ENCODE data around the gene ZNRF3.
A peak's percentile ranks its signal among the peaks of the same experiment; 100 is the strongest.

Gene ZNRF3

DNA sequence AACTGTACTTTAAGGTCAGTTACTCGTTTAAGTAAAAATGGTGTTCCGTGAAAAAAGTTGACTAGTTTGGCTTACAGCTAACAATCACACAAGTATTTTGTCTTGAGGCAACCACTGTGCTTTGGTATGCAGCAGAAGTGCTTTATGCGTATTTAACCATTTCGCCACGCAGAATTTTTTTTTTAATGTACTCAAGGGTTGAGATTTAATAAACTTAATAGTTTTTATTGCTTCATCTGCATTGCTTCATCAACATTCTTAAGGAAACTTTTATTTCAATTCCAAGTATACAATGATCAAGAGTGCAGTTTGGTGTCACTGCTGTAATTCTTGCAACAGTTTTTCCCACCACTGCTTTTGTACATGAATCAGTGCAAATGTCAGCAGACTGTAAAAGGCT is 66.4 kb downstream of the ZNRF3 start:
- DNase-seq = no peak
- intact Hi-C loops (cut with DNase I) = no loop called here

DNA sequence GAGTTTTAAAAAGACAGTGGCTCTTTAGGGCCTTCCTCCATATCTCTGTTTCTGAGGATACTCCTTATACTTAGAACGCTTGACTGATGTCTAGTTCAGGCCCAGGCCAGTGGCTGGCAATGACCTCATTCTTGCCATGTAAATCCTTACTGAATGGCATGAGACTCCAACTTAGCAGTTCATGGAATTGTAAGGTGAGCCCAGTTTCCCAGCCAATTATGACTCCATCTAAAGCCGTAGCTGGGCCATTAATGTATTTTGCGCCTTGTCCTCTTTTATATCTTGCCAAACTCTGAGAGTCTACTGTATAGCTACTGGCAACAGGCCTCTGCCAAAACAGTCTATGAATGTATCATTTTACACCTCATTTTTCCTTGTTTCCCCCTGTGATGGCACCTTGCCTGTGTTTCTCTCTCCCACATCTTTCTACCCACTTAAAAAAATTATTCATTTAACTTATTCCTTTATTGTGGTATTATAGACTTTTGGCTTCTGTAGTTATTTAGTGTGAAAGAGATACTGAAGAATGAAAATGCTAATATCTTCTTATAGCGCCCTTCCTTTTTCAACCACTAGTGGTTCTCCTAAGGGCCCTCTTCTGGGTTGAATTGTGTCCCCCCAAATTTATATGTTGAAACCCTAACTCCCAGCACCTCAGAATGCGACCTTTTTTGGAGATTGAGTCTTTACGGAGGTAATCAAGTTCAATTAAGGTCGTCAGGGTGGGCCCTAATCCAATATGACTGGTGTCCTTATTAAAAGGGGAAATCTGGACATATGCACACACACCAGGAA is 67.4 kb downstream of the ZNRF3 start:
- intact Hi-C loops (cut with DNase I) = no loop called here
- no peak for DNase-seq

DNA sequence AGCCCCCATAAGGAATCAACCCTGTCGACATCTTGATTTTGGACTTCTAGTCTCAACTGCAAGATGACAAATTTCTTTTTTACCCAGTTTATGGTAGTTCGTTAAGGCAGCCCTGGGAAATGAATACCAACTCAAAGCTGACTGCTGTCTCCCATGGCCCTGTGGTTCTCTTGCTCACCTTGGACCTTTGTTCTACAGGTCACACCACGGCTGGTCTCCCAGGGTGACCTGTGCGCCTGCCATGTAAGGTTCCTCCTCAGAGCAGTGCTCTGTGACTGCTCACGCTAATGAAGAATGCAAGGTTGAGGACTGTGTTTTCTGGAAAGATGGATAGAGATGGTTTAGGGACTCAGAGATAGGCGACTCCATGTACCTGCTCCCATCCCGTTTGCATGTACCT is 68.2 kb downstream of the ZNRF3 start:
- intact Hi-C loops (cut with DNase I) = no loop called here
- no peak for DNase-seq

DNA sequence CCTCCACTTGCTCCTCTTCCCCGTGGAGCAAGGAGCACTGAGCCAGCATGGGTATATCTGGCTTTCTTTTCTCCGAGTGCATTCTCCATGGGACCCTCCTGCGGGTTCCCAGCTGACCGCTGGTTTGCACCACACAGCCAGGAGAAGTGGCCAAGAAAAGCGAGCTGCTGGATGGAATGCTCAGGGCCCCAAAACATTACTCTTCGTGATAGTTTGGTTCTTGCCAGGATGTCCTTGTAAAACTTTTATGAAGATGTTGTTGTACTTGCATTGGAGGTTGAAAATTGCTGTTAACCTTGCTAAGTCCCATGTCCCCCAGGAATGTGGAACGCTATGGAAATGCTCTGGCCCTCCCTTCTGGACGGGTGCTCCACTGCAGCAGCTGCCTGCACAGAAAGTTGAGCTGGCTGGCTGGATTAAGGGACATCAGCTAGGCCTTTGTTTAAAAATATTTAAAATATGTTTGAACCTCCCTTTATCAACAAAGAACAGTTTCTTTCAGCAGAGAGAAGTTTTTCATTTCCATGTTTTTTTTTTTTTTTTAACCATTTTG is 68.7 kb downstream of the ZNRF3 start:
- DNase-seq = no peak
- intact Hi-C loops (cut with DNase I) = no loop called here

DNA sequence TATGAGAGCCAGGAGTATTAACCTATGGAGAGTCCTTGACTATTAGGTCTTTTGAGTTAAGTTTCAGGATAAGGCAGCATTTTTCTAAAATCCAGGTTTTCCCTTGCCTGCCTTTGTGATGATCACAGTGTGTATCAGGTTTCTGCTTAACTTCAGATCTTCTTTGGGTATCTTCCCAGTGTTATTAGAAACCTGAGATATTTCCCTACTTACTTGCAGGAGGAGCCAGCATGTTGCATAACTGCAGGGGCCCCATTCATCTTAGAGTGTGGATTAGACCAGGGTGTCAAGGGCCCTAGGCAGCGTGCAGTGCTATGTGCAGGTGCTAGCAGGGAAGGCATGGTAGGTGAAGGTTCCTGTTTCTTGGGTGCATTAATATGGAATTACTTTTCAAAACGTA is 69.5 kb downstream of the ZNRF3 start:
- intact Hi-C loops (cut with DNase I) = no loop called here
- DNase-seq = no peak

DNA sequence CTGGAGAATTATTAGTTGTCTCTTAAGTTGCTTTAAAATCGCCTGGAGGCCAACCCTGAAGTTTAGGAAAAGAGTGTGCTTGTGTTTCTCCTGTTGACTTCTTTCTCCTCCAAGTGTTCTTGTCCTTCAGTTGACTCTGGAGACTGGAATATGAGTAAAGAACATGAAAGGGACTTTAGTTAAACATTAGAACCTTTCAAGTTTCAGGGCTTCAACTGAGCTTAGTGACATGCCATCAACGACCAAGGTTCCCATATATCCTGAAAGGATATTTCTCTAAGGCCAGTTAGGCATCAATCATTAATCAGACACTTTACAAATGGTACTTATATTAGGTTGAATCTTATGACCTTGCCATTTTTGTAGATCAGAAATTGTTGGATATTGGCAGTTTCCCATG is 70.0 kb downstream of the ZNRF3 start:
- intact Hi-C loops (cut with DNase I) = no loop called here

DNA sequence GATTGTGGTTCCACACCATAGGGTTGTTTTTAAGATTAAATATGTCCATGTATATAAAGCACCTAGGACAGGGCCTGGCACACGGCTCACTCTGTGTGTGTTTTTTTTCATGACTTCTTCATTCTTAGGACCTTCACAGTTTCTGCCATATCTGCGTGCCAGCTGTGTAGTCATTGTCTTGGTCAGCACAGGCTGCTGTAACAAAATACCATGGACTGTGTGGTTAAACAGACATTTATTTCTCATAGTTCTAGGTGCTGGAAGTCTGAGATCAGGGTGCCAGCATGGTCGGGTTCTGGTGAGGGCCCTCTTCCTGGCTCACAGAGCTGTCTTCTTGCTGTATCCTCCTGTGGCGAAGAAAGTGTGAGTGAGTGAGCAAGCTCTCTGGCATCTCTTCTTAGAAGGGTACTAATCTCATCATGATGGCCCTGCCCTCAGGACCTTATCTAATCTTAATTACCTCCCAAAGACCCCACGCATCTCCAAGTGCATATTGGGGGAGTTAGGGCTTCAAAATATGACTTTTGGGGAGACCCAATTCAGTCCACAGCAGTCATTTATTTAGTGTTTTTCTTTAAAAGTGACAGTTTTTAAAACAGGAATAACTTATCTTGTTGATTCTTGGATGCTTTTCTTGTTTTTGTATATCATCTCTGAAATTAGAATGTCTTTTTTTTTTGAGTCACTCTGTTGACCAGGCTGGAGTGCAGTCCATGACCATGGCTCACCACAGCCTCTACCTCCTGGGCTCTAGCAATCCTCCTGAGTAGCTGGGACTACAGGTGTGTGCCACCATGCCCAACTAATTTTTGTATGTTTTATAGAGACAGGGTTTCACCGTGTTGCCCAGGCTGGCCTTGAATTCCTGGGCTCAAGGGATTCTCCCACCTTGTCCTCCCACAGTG is 70.9 kb downstream of the ZNRF3 start:
- intact Hi-C loops (cut with DNase I) = no loop called here
- no peak for DNase-seq

More for the DNA sequence above, 70.0 kb downstream of the ZNRF3 start:
- no peak for DNase-seq

DNA sequence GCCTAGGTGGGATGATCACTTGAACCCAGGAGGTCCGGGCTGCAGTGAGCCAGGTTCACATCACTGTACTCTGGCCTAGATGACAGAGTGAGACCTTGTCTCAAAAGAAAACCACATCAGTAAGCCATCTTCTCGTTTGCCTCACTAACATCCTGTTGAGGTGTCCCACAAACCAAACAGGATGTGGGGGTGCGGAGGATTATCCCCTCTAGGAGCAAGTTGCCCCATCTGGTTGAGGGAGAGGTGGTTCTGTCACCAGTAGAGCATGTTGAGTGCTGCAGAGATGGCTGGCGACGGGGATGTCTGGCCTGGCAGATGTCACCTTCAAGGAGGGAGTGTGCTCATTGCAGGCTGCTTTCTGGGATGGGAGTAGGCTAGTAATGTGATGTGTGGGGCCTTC is 72.4 kb downstream of the ZNRF3 start:
- no peak for DNase-seq
- intact Hi-C loops (cut with DNase I) = no loop called here

DNA sequence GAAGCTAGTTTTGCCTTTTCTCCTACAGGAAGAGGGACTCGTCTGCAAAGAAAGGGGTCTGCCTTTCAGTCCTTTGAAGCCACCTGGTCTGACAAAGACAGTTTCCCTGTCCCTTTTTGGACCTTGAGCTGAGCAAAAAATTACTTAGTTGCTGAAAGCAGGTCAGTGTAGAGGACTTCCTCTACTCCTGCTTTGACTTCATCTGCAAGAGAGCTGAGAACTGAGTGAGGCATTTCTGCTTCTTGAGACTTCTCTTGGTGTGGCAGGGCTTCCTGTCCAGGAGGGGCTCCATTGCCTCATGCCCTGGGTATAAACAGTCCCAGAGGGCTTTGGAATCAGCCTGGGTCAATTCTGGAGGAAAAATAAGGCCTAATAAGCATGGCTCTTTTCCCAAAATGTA is 73.1 kb downstream of the ZNRF3 start:
- intact Hi-C loops (cut with DNase I) = no loop called here
- no peak for DNase-seq

DNA sequence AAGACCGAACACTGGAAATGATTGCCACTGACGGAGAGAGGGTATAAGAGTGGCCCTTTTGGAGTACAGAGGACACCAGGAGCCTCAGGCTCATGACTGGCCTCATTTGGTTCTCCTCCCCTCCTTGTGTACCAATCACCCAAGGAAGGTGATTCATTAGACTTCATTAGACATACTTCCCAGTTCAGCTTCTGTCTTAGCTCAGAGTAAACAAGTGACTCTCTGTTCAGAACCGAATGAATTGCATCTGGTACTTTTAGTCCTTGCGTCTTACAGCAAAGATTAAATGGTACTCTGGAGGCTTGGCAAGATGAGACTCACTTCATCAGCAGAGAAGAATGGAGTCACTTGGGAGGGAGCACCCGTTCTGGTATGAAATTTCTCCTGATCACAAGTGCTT is 75.2 kb downstream of the ZNRF3 start:
- no peak for DNase-seq
- intact Hi-C loops (cut with DNase I) = no loop called here

DNA sequence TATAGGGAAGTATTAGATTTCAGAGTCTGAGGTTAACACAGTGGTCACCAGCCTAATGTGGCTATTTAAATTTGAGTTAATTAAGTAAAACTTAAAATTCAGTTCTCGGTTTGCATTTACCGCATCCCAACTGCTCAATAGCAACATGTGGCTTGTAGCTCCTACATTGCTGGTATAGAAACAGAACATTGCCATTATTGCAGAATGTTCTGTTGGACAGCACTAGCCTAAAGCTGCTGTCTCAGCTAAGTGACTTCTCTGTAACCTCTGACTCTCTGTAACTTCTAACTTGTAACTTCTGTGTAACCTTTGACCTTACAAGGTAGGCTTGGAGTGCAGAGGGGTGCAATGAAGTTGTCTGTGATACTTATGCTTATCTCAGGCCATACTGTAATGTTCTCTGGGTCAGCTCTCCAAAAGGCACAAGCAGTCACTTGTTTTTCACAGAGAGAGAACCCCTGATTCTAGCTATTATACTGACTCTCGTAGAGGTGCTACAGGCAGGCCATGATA is 78.7 kb downstream of the ZNRF3 start:
- intact Hi-C loops (cut with DNase I) = loop anchor here (10.0 kb wide), 1 partner anchor 617 kb away; no protein-coding TSS in a partner anchor
- no peak for DNase-seq

DNA sequence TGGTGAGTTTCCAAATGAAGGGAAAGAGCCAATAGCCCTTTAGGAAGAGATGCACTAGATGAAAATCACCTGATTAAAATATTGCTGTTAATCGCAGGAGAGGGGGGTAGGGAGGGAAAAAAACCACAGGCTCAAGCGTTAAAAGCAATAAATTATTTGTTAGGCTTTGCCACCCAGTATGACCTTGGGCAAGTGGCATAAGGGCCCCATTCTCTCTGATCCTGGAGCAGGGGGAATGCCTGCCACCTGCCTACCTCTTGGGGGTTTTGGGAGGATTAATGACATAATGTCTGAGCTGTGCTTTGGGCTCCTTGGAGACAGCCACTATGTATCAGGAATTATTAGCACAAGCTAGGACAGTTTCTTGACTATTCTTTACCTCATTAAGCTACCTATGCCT is 80.0 kb downstream of the ZNRF3 start:
- intact Hi-C loops (cut with DNase I) = loop anchor here (10.0 kb wide), 1 partner anchor 619 kb away; no protein-coding TSS in a partner anchor
- DNase-seq = no peak

DNA sequence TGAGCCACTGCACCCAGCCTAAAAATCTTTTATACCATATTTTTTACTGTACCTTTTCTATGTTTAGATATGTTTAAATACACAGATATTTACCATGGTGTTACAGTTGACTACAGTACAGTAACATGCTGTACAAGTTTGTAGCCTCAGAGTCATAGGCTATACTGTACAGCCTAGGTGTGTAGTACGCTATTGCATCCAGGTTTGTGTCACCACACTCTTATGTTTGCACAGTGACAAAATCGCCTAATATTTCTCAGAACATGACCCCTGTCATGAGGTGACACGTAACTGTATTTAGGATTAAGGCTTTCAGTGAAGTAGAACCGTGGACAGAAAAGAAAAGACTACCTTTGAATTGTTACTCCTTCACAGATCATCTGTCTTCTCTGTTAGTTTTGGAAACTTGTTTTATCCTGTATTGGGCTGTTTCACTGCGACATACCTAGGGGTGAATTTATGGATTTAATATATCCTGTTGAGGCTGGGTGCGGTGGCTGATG is 83.8 kb downstream of the ZNRF3 start:
- intact Hi-C loops (cut with DNase I) = loop anchor here (10.0 kb wide), 1 partner anchor 622 kb away; no protein-coding TSS in a partner anchor
- DNase-seq = no peak

DNA sequence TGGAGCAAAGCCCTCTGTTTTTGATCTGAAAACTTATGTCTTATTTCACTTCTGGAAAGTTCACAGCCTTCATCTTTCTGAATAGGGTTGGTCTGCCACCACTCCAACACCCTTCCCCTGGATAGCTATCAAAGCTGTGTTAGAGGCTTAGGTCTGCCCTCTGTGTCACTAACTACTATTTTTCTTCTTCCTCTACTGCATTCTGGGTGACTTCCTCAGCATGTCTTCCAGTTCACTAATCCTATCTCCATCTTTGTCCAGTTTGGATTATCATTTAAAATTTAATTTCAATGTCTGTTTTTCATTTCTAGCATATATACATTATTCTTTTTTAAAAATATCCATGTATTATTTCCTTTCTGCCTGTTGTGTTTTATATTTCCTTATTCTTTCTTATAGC is 84.6 kb downstream of the ZNRF3 start:
- intact Hi-C loops (cut with DNase I) = loop anchor here (10.0 kb wide), 1 partner anchor 623 kb away; no protein-coding TSS in a partner anchor

DNA sequence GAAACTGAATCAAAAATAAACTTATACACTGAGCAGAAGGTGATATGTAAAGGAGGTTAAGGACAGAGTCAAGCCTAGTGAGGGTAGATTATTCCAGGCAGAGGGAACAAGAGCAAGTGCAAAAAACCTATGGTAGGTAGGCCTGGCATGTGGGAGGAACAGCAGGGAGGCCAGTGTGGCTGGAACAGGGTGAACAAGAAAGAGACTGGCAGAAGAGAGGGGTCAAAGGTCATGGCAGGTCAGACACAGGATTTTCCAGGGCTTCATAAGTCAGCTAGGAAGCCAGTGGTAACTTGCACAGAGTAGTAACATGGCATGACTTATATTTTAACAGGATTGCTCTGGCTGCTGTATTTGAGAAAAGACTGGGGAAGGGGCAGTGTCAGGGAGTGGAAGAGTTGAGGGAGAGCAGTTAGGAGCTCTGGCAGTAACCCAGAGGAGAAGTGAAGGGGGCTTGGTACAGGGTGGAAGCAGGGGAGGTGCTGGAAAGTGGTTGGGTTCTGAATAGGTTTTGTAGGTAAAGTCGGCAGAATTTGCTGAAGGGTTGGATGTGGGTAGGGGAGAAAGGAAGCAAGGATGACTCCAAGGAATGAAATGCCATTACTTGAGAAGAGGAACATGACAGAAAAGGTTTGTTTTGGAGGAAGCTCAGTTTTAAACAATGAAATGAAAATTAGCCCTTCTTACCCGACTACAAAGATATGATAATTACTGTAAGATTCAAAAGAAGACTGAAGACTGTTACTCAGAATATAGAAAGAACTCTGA is 86.2 kb downstream of the ZNRF3 start:
- no peak for DNase-seq
- intact Hi-C loops (cut with DNase I) = loop anchor here (10.0 kb wide), 1 partner anchor 625 kb away; no protein-coding TSS in a partner anchor

More for the DNA sequence above, 84.6 kb downstream of the ZNRF3 start:
- DNase-seq = no peak

DNA sequence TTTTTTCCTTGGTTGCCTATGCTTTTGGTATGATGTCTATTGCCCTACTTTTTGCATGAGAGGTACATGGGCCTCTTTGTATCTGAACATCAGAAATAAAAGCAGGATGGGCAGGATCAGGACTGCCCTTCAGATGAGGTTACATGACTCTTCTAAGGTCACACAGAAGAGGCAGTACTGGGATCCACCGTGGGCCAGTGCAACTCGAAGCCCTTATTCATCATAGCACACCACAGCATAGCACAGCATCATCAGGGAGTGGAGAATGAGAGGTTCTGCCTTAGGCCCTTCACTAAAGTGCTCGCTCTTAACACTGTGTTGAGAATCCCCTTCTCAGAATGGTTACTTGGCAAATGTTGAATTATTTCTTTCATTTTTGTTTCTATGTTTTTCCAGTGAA is 90.0 kb downstream of the ZNRF3 start:
- DNase-seq = no peak
- intact Hi-C loops (cut with DNase I) = no loop called here

DNA sequence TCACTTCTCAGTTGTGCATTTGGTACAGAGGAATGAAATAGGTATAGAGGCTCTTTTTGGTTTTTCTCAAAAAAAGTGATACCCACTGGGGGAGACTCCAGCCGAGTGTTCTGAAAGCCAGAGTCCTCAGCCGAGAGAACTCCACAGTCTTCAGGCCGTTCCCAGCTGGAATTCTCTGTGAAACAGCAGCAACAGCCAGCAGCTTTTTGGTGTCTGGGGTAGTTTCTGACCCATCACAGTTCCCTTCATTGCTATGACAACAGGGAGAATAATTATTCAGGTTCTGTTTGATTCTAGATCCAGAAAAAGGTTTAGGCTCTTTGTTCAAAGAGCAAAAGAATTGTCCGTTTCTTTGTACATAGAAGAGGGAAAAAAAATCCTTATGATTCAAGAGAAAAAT is 93.7 kb downstream of the ZNRF3 start:
- intact Hi-C loops (cut with DNase I) = no loop called here
- DNase-seq = no peak

DNA sequence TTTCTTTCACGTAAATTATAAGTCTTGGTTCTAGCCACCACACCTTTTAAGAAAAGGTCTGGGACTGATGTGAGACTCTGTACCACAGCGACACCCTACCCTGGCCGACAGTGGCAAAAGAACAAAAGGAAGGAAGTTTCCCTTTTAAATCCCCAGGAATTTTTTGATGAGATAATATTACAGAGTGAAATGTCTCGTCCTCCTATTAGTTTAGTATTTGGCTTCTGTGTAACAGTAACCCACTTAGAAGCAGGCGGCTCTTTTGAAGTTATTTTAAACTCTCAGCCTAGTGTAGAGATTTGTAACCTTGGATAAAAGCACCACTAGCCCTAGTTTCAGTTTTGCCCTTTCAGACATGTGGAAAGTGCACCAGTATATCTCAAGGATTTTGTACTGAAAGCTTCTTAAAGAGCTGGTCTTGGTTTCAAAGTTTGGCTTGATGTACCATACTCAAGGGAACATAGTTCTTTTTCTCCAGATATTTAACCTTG is 94.2 kb downstream of the ZNRF3 start:
- intact Hi-C loops (cut with DNase I) = no loop called here
- no peak for DNase-seq

DNA sequence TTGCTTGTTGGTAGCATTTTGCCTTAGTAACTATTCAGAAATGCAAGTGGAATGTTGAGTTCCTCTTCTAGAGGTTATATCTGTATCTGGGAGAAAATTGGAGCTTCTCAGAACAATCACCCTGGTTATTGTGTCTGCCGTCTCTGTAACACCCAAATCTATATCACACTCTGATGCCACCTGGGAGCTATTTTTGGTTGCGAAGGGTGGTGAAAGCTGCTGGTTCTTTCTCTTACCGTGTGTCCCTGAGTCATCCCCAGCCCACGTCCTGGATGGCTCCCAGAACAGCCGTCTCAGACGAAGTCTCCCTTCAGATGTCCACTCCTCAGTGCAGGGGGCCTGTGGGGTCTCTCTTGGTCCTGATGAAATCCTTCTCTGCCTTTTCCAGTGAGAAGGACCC is 94.8 kb downstream of the ZNRF3 start:
- DNase-seq = peak in 7 of 10 donors; percentile 33 to 92 (median 63)

More for the DNA sequence above, 94.8 kb downstream of the ZNRF3 start:
- intact Hi-C loops (cut with DNase I) = no loop called here

All from posterior cingulate gyrus (tissue), 11 donors.